ENCODE data around the gene AFG1L. TPM values are rescaled to one million over a fixed set of nuclear protein-coding genes. Genes with fewer than 3 reads are reported as not detected.
"Not testable (repeated sequence)": the region's sequence is repeated elsewhere in the genome, so short reads cannot be mapped to it uniquely, and the experiment has no call there.

The AFG1L gene
- total RNA-seq, 4 donors from 2014 or later: 2.8 to 10.5 (median 3.9) TPM

GRCh38 chr6:108260809-108261569 lies 33.9 kb upstream of the AFG1L start, which contains the start of gene SNX3:
SNX3 (minus strand) TSS chr6:108261040; CDS start chr6:108260921, 119 bp downstream.
- intact Hi-C loops (cut with DNase I): no loop called here
- peak in 4 of 6 experiments; percentile 0 to 22 (median 5) for TF ChIP-seq CTCF (IDR thresholded peaks at IDR 0.05)
- TF ChIP-seq POLR2A (IDR thresholded peaks at IDR 0.05): peak in 2 of 4 donors; percentile 78 to 86

GRCh38 chr6:108263371-108263770 lies 31.5 kb upstream of the AFG1L start:
- 84 to 91% methylated on average over 2 of the region's 2 CpGs for WGBS, 2 donors
- Histone ChIP-seq H3K27me3 (no peaks in the 10 kb centered on the region), H3K4me3 (no peak overlapping the region), H3K27ac (no peak overlapping the region), H3K9me3 (no peaks in the 10 kb centered on the region), H3K4me1 (peaks cover 5 to 28% (median 6%) of the 10 kb centered on the region in 3 donors), H3K36me3 (peaks cover 0 to 2% (median 0%) of the 10 kb centered on the region in 3 donors)
- TF ChIP-seq CTCF (IDR thresholded peaks at IDR 0.05): no peak
- no peak for DNase-seq
- intact Hi-C loops (cut with DNase I): no loop called here

More at GRCh38 chr6:108260809-108261569, 33.9 kb upstream of the AFG1L start, which contains the start of gene SNX3:
- WGBS, 2 donors: 0% methylated on average over 19 to 29 of the region's 83 CpGs
- peak within 1 kb of the TSS; percentile 85 to 96 (median 92) for H3K4me3 ChIP-seq
- H3K27ac ChIP-seq: peak within 1 kb of the TSS; percentile 96 to 99 (median 97)
- H3K9me3 ChIP-seq: no peaks in the 10 kb centered on the region
- DNase-seq: peak; percentile 86
- no peaks in the 10 kb centered on the region for H3K27me3 ChIP-seq
- peaks cover 5 to 50% (median 10%) of the 10 kb centered on the region in 3 donors for H3K4me1 ChIP-seq
- H3K36me3 ChIP-seq: peaks cover 0 to 25% (median 0%) of the 10 kb centered on the region in 3 donors

DNA sequence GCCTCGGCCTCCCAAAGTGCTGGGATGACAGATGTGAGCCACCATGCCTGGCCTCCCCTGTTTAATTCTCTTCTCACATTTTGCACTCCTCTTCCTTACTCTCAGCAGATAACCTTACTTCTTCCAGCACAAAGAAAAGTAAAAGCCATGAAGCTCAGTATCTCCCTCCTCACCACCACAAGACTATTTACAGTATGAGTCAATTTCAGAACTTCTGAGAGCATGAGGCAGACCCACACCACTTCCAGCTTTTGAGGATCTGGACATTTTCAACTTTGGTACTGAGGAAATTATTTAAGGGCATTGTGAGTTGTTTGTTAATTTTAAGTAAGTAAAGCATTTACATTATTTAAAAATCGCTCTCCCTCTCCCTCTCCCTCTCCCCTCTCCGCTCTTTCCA lies 26.0 kb upstream of the AFG1L start:
- Histone ChIP-seq H3K27me3 (no peaks in the 10 kb centered on the region), H3K9me3 (no peaks in the 10 kb centered on the region), H3K4me1 (no peaks in the 10 kb centered on the region), H3K4me3 (no peak overlapping the region), H3K27ac (no peak overlapping the region), H3K36me3 (no peaks in the 10 kb centered on the region)
- 96 to 97% methylated on average over 3 of the region's 3 CpGs for WGBS, 2 donors
- intact Hi-C loops (cut with DNase I): no loop called here
- no peak for TF ChIP-seq CTCF (IDR thresholded peaks at IDR 0.05)
- no peak for TF ChIP-seq POLR2A (IDR thresholded peaks at IDR 0.05)
- no peak for DNase-seq

- intact Hi-C loops (cut with DNase I); H3K36me3 ChIP-seq; H3K4me3 ChIP-seq; H3K27me3 ChIP-seq; H3K9me3 ChIP-seq; DNase-seq; H3K4me1 ChIP-seq; H3K27ac ChIP-seq: not testable (repeated sequence)
- WGBS, 2 donors: no CpG with 5 or more reads among the region's 31 CpGs
Measured at GRCh38 chr6:108269955-108270354, 24.9 kb upstream of the AFG1L start.

DNA sequence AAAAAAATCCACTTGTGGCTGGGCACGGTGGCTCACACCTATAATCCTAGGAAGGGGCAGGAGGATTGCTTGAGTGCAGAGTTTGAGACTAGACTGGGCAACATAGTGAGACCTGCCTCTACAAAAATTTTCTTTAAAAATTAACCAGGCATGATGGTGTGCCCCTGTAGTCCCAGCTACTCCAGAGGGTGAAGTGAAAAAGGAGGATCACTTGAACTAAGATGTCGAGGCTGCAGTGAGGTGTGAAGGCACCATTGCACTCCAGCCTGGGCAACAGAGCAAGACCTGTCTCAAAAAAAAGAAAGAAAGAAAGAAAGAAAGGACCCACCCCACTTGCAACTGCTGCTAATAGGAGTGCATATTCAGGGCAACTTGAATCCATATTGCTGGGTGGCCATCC lies 20.3 kb upstream of the AFG1L start:
- intact Hi-C loops (cut with DNase I): no loop called here
- 77 to 86% methylated on average over 2 of the region's 2 CpGs for WGBS, 2 donors

More for the DNA sequence above, 20.3 kb upstream of the AFG1L start:
- Histone ChIP-seq H3K27me3 (no peaks in the 10 kb centered on the region), H3K4me3 (no peak overlapping the region), H3K9me3 (no peaks in the 10 kb centered on the region), H3K4me1 (no peaks in the 10 kb centered on the region), H3K36me3 (no peaks in the 10 kb centered on the region), H3K27ac (no peak overlapping the region)
- TF ChIP-seq CTCF (IDR thresholded peaks at IDR 0.05): no peak
- TF ChIP-seq POLR2A (IDR thresholded peaks at IDR 0.05): no peak
- no peak for DNase-seq
